Smooth muscle cell (in vitro differentiated cells): ENCODE data around the gene TMPRSS7. TPM values are rescaled to one million over a fixed set of nuclear protein-coding genes. Genes with fewer than 3 reads are reported as not detected.

Experiments
- DNase-seq: peaks from one replicate; lab custom pipeline; 2025; ENCODE audit not compliant: unreplicated experiment; lab: John Stamatoyannopoulos, UW
- H2AFZ ChIP-seq: fragments of 200-600 bp; sonication (generic); 2 replicates; pipeline ENCODE4 v1.6.0; 2016; ENCODE audit warnings: antibody characterized with exemption, low read depth, mild to moderate bottlenecking
- H3F3A ChIP-seq: fragments of 200-600 bp; sonication (generic); 2 replicates; pipeline ENCODE4 v1.6.0; 2017; ENCODE audit warnings: antibody characterized with exemption, low read depth
- H3K27ac ChIP-seq: fragments of 200-600 bp; sonication (generic); 2 replicates; pipeline ENCODE4 v1.5.1; 2016; ENCODE audit warnings: low read depth, mild to moderate bottlenecking
- H3K27me3 ChIP-seq: fragments of 200-600 bp; sonication (generic); 2 replicates; pipeline ENCODE4 v1.6.1; 2016; ENCODE audit warnings: low read depth, mild to moderate bottlenecking
- H3K36me3 ChIP-seq: fragments of 200-600 bp; sonication (generic); 2 replicates; pipeline ENCODE4 v1.5.1; 2016; ENCODE audit warnings: low read depth
- H3K4me1 ChIP-seq: fragments of 200-600 bp; sonication (generic); 2 replicates; pipeline ENCODE4 v1.5.1; 2016; ENCODE audit warnings: low read depth
- H3K4me2 ChIP-seq: fragments of 200-600 bp; sonication (generic); 2 replicates; pipeline ENCODE4 v1.6.0; 2016; ENCODE audit warnings: mild to moderate bottlenecking
- H3K4me3 ChIP-seq: fragments of 200-600 bp; sonication (generic); 2 replicates; pipeline ENCODE4 v1.5.1; 2016; ENCODE audit warnings: mild to moderate bottlenecking
- H3K79me2 ChIP-seq: fragments of 200-600 bp; sonication (generic); 2 replicates; pipeline ENCODE4 v1.6.0; 2016; ENCODE audit warnings: low read depth, mild to moderate bottlenecking
- H3K9ac ChIP-seq: fragments of 200-600 bp; sonication (generic); 2 replicates; pipeline ENCODE4 v1.6.0; 2016; ENCODE audit warnings: low read depth
- H3K9me3 ChIP-seq: fragments of 200-600 bp; sonication (generic); replicated peaks from 2 replicates; pipeline ENCODE4 v1.5.1; 2016; ENCODE audit warnings: low read depth
- H4K20me1 ChIP-seq: fragments of 200-600 bp; sonication (generic); 2 replicates; pipeline ENCODE4 v1.6.0; 2016; ENCODE audit warnings: low read depth
- CTCF ChIP-seq: fragments of 200-600 bp; sonication (generic); IDR thresholded peaks from 2 replicates; pipeline ENCODE4 v1.5.1; 2017; ENCODE audit warnings: borderline replicate concordance, mild to moderate bottlenecking, antibody characterized with exemption; ENCODE audit not compliant: insufficient read depth, poor library complexity, severe bottlenecking
- WGBS: methylation state at CpG from one replicate; pipeline ENCODE4 v1.1.7; 2016; ENCODE audit warnings: low lambda C conversion rate; 5-methylcytosine and 5-hydroxymethylcytosine counted together
- polyA plus RNA-seq: library from polyadenylated mRNA; unstranded; fragments of >200 nt; fragmentation: Nextera tagmentation; extraction: Ambion mirVana; gene quantifications from 2 replicates; pipeline ENCODE4 v1.2.1, GENCODE V29; 2016
- total RNA-seq: library from RNA; depleted of rRNA; stranded (reverse); fragments of >200 nt; gene quantifications from 2 replicates; pipeline ENCODE4 v1.2.3, GENCODE V29; 2014

The TMPRSS7 gene
- total and polyA plus RNA-seq, 2 experiments from 2014 or later, result not detected

GRCh38 chr3:112086076-112086854, 51.7 kb downstream of the TMPRSS7 start, which contains the start of gene C3orf52:
C3orf52 (plus strand) TSS chr3:112086389; CDS start chr3:112086408, 19 bp downstream.
- no peak for TF ChIP-seq CTCF
- Histone ChIP-seq H3K36me3 (no peaks in the 10 kb centered on the region), H3F3A (no peaks in the 10 kb centered on the region), H4K20me1 (no peaks in the 10 kb centered on the region), H3K4me3 (peak within 1 kb of the TSS; percentile 59), H3K79me2 (peaks cover 19% of the 10 kb centered on the region), H3K27ac (peak within 1 kb of the TSS; percentile 66), H2AFZ (peak within 1 kb of the TSS; percentile 86), H3K9ac (peak within 1 kb of the TSS; percentile 77), H3K27me3 (peaks cover 4% of the 10 kb centered on the region), H3K9me3 (no peaks in the 10 kb centered on the region), H3K4me1 (peaks cover 9% of the 10 kb centered on the region), H3K4me2 (peak within 1 kb of the TSS; percentile 87)
- WGBS, result under 1% methylated on average over 67 of the region's 67 CpGs
- DNase-seq, result peak; percentile 32

GRCh38 chr3:112086875-112087524, 52.5 kb downstream of the TMPRSS7 start:
- peak overlapping the region; percentile 86 for H2AFZ ChIP-seq
- no peaks in the 10 kb centered on the region for H3K9me3 ChIP-seq
- H3K27me3 ChIP-seq, result peaks cover 4% of the 10 kb centered on the region
- no peak for TF ChIP-seq CTCF
- 15% methylated on average over 14 of the region's 14 CpGs for WGBS
- no peaks in the 10 kb centered on the region for H3K36me3 ChIP-seq
- H3K79me2 ChIP-seq, result peaks cover 19% of the 10 kb centered on the region
- H3K4me3 ChIP-seq, result peak overlapping the region; percentile 59
- peak overlapping the region; percentile 77 for H3K9ac ChIP-seq
- DNase-seq, result no peak
- no peaks in the 10 kb centered on the region for H3F3A ChIP-seq
- no peaks in the 10 kb centered on the region for H4K20me1 ChIP-seq
- peak overlapping the region; percentile 66 for H3K27ac ChIP-seq
- peak overlapping the region; percentile 87 for H3K4me2 ChIP-seq
- H3K4me1 ChIP-seq, result peaks cover 9% of the 10 kb centered on the region

- TF ChIP-seq CTCF, result no peak
- Histone ChIP-seq H4K20me1 (no peaks in the 10 kb centered on the region), H2AFZ (no peak overlapping the region), H3K4me3 (peak overlapping the region; percentile 59), H3K4me1 (peaks cover 14% of the 10 kb centered on the region), H3K27me3 (peaks cover 4% of the 10 kb centered on the region), H3K27ac (peak overlapping the region; percentile 66), H3F3A (no peaks in the 10 kb centered on the region), H3K4me2 (peak overlapping the region; percentile 87), H3K9ac (no peak overlapping the region), H3K9me3 (no peaks in the 10 kb centered on the region), H3K36me3 (no peaks in the 10 kb centered on the region), H3K79me2 (peaks cover 19% of the 10 kb centered on the region)
- WGBS, result 83% methylated on average over 5 of the region's 5 CpGs
- no peak for DNase-seq
Measured at GRCh38 chr3:112087746-112088145, 53.2 kb downstream of the TMPRSS7 start.
